AG08395 (cell line): ENCODE measurements around the gene CHRNB2.
A peak's percentile ranks its signal among the peaks of the same experiment; 100 is the strongest.

Source experiments
- DNase-seq: peaks from one replicate; pipeline ENCODE4 v3.0.0; 2012; ENCODE audit warnings: mixed read lengths, low spot score

Gene CHRNB2

DNA sequence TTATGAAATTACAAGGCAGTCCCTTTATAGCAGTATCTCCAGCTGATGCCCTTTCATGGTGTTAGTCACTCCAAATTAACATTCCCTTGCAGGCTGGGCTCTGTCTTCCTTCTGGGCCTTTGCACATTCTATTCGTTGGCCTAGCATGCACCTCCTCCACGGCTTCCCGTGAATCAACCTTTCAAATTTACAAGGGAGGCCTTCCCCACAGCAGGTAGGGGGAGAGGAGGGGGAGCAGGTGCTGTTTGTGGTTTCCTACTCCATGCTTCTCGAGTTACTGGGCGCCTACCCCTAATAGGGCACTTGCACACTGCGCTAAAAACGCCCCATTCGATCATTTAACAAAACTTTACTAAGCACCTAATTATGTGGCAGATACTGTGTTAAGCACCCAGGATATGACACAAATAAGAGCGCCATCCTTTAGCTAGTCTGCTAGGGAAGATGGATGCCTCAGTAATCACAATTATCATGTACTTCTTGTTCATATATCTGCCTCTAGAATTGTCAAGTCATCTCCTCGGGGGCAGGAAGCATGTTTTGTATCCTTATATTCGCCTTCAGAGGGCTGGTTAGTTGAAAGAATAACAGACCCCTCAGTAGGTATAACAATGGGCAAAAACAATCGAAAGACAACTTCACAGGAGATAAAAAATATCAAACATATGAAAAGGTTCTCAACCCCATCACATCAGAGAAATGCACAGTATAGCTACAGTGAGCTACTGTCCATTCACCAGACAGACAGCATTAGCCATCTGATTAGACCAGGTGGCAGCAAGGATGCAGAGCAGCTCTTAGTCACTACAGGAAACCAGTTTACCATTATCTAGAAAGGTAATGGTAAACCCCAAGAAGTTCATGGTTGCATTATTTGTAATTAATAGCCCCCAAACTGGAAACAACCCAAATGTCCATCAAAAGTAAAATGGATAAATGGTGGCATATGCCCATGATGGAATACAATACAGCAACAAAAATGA lies 42.1 kb downstream of the CHRNB2 start:
- DNase-seq: peak; percentile 14

DNA sequence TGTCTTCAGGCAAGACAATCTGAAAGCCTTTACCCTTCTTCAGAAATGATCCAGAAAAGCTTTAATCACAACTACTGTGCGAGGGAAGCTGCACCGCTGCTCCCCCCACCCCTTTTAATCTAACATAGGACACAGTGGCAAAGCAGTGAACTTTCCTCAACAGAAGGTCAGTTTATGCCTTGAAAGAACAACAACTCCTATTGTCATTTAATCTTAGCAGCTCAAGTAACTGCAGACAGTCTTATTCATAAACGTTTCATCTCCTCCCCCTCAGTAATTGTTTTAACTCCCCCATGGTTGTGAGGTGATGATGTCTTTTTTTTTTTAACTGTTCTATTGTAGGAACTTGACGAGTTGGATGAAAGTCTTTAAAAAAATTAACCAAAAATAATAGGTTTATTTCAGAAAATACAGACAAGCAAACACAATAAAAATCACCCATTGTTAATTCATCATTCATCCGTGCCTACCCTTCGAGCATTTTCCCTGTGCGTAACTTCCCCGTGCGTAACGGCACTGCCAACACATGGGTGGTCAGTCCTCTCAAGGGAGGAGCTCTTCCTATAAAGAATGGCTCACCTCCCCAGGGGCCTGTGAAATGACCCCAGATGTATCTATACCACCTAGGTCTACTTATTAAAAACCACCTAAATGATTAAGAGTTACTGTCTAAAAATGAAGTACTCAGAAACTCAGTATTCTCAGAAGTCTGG lies 43.7 kb downstream of the CHRNB2 start:
- no peak for DNase-seq

- DNase-seq: no peak
Observed at GRCh38 chr1:154614247-154614646, 46.7 kb downstream of the CHRNB2 start.

GRCh38 chr1:154614901-154615300 lies 47.3 kb downstream of the CHRNB2 start:
- no peak for DNase-seq

DNA sequence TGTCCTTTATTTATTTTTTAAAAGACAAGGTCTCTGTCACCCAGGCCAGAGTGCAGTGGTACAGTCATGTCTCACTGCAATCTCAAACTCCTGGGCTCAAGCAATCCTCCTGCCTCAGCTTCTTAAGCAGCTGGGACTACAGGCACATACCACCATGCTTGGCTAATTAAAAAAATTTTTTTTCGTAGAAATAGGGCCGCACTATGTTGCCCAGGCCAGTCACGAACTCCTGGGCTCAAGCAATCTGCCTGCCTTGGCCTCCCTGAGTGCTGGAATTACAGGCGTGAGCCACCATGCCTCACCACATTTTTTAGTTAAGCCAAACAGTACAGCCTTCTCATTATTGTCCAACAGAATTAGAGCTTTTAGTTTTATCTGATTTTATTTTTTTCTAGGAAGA lies 47.8 kb downstream of the CHRNB2 start:
- DNase-seq: no peak

DNA sequence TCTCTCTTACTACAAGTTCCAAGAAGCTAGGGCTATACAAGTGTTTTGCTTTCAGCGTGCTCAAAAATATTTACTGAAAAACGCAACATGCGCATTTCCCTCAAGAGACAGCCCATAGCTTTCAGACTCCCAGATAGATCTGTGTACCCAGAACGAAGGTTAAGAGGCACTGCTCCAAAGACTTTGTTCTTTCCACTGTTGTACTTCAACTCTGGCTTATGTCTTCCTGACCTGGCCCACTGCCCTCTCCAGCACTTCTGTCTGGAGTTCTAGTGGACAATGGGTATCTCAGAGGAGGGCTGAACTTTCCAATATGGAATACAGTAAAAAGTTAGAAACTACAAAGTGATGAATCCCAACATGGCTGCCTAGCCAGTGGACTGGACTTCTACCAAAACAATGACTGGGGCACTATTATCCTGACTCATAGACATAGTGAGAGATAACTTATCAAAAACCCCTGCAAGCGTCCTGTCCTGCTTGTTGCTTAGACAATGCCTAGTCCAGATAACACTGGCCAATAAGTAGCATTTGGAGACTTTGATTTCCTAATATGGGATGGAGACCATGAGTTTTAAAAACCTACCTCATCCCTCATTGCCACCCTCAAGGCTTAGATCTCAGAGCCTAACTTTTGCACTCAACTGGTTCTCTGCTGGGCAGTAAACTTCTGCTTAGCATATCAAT lies 49.2 kb downstream of the CHRNB2 start:
- DNase-seq: no peak

- no peak for DNase-seq
Observed at GRCh38 chr1:154619181-154619948, 51.8 kb downstream of the CHRNB2 start.

DNA sequence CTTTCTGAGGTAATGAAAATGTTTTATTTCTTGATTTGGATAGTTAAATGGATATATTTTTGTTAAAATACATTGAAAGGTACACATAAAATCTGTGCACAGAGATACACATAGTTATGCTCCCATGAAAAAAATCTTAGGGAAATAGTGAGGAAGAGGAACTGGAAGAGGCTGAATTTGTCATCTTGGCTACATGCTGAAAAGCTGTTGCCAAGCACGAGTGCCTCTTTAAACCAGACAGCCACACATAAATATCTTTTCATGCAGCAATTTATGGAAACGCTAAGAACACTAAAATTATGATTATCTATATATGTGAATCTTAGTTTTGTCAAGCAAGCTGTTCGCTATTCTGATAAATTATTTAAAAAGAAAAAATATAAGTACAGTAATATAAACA lies 53.2 kb downstream of the CHRNB2 start:
- no peak for DNase-seq

- no peak for DNase-seq
Observed at GRCh38 chr1:154621875-154622274, 54.3 kb downstream of the CHRNB2 start.

DNA sequence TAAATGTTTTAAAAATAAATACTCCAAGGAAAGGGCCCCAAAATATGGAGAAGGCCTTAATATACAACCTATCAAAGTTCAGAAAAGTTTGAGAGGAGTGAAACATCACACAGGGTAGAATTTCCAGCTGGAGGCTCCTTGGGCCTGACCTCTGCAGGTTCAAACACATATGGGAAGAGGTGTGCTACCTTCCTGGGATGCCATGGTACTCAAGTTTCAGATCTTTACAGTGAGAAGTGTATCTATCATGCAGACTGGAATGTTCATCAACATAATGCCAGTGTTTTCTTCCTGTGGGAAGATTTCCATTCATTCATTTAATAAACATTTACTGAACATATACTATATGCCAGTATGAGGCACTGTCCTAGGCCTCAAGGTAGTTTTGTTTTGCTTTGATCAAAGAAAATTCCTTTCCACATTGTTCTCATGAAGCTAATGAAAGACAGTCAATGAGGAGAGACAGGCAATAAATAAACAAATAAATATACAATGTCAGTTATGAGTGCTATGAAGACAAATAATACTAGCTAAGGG lies 55.0 kb downstream of the CHRNB2 start:
- no peak for DNase-seq

DNA sequence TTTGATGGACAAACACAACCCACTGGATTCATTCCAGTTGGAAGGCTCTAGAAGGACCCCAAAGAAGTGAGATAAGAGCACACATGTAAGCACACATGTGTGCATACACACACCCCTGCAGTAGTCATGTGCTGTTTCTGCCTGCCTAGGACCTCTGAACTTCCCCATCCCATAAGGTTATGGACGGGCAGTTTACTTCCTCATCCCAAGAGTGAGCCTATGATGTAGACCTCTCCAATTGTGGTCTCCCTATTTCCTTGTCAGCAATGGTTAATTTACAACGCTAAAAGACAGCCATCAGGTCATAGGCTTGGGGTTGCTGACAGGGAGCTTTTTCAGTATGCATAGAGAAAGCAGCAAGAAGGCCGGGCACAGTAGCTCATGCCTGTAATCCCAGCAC lies 55.8 kb downstream of the CHRNB2 start:
- DNase-seq: no peak

DNA sequence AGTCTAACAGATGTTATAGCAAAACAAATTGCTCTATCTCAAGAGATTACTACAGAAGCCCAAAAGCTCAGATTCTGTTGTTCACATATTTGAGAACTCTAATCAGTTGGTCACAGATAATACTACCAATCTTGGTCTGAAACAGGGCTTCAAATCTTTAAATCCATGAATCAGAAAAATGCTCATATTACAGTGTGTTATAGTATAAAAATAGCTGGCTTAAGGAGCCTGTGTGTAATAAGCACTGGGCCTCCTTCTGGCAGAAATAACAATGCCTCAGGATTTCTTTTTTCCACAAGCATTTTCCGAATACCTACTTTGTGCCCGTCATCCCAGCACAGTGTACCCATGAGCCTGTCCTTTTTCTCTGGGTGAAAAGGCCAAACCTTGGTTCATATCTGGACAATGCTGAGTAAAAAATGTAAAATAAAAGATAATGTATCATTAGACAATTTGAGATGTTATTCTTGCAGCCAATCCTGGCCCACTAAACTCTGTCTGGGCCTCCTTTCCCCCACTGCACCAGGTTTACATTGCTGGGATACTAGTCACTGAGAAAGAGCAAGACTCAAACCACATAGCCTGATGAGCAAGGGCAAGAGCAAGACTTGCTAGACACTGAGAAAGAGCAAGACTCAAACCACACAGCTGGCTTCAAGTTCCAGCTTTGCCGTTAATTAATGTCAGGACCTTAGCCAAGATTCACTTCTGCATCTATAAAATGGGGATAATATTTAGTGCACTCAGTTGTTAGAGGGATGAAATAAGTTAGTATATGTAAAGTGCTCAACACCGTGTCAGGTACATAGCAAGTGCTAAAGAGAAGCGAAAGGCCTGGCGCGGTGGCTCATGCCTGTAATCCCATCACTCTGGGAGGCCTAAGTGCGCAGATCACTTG lies 57.4 kb downstream of the CHRNB2 start:
- DNase-seq: peak; percentile 62

GRCh38 chr1:154626456-154627256 lies 59.1 kb downstream of the CHRNB2 start:
- DNase-seq: no peak

DNA sequence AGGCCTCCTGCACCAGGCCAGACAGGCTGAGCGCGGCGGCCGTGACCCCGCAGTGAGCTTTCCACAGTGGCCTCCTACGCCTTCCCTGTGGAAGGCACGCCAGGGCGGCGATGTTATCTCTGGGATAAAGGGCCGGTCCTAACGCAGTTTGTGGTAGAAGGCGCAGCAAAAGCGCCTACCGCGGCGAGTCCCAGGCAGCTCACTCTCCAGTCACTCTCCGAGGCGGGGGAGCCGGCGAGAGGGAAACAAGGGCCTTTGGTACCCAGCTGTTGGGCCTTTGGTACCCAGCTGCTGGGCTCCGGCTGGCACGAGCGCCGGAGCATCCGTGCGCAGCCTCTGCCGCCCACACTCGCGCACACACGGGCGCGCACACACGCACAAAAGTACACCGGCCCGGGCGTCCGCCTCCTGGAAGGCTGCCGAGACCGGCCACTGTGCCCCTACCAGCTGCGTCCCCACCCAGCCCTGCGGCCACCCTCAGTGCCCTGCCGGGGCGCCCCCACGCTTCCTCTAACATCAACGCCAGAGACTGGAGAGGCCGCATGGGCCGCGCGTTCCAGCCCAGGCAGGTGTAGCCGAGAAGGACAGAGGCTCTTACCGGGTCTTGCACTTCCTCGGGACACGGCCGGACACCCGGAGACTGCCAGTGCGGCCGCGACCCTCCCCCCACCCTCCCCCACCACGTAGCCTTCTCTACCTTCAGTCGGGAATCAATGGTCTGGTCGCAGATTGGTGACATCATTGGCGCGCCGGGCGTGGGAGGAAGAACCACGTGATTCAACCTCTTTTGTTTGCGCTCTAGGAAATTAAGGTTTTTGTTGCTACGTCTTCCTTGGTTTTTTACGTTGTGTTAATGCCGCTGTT lies 59.9 kb downstream of the CHRNB2 start:
- peak; percentile 86 for DNase-seq

GRCh38 chr1:154628121-154628405 lies 60.5 kb downstream of the CHRNB2 start:
- DNase-seq: no peak

- DNase-seq: no peak
Observed at GRCh38 chr1:154629061-154629674, 61.6 kb downstream of the CHRNB2 start.
